ENCODE results near the gene ZSWIM6. TPM values are rescaled to one million over a fixed set of nuclear protein-coding genes. Genes with fewer than 3 reads are reported as not detected.

The ZSWIM6 gene
- total RNA-seq, 6 experiments from 2014 or later = 2.8 to 7.2 (median 4.1) TPM

- Histone ChIP-seq H3K4me1 (peaks cover 0 to under 1% (median 0%) of the 10 kb centered on the region in 4 donors), H3K27me3 (no peaks in the 10 kb centered on the region), H3K36me3 (no peaks in the 10 kb centered on the region), H3K9me3 (no peaks in the 10 kb centered on the region), H3K4me3 (no peak overlapping the region), H3K27ac (no peak overlapping the region)
- TF ChIP-seq CTCF (IDR thresholded peaks at IDR 0.05) = no peak
- TF ChIP-seq POLR2A (IDR thresholded peaks at IDR 0.05) = no peak
- ATAC-seq (no peak), DNase-seq (no peak)
- 91% methylated on average over 6 of the region's 6 CpGs for WGBS (ENCODE audit: insufficient coverage, low coverage, low lambda C conversion rate, missing lambda C conversion rate)
- intact Hi-C loops (cut with DNase I) = no loop called here
Observed at GRCh38 chr5:61414806-61415205, 82.7 kb downstream of the ZSWIM6 start.

GRCh38 chr5:61416010-61416409 lies 84.0 kb downstream of the ZSWIM6 start:
- no peak for ATAC-seq

GRCh38 chr5:61416420-61416819 lies 84.4 kb downstream of the ZSWIM6 start:
- no peak for DNase-seq
- no peaks in the 10 kb centered on the region for H3K27me3 ChIP-seq
- H3K36me3 ChIP-seq = no peaks in the 10 kb centered on the region
- no peak overlapping the region for H3K4me3 ChIP-seq
- intact Hi-C loops (cut with DNase I) = no loop called here
- H3K9me3 ChIP-seq = no peaks in the 10 kb centered on the region
- H3K4me1 ChIP-seq = no peaks in the 10 kb centered on the region
- H3K27ac ChIP-seq = no peak overlapping the region
- ATAC-seq = peak in 2 of 4 donors; percentile 18 to 48
- TF ChIP-seq CTCF (IDR thresholded peaks at IDR 0.05) (no peak), POLR2A (IDR thresholded peaks at IDR 0.05) (no peak)
- WGBS (ENCODE audit: insufficient coverage, low coverage, low lambda C conversion rate, missing lambda C conversion rate) = 88% methylated on average over 1 of the region's 1 CpG

More at GRCh38 chr5:61416010-61416409, 84.0 kb downstream of the ZSWIM6 start:
- Histone ChIP-seq H3K27me3 (no peaks in the 10 kb centered on the region), H3K27ac (no peak overlapping the region), H3K36me3 (no peaks in the 10 kb centered on the region), H3K4me1 (no peaks in the 10 kb centered on the region), H3K4me3 (no peak overlapping the region), H3K9me3 (no peaks in the 10 kb centered on the region)
- no peak for DNase-seq
- no peak for TF ChIP-seq POLR2A (IDR thresholded peaks at IDR 0.05)
- TF ChIP-seq CTCF (IDR thresholded peaks at IDR 0.05) = no peak
- intact Hi-C loops (cut with DNase I) = no loop called here
- 70% methylated on average over 5 of the region's 5 CpGs for WGBS (ENCODE audit: insufficient coverage, low coverage, low lambda C conversion rate, missing lambda C conversion rate)

- intact Hi-C loops (cut with DNase I) = no loop called here
- ATAC-seq (no peak), DNase-seq (no peak)
- Histone ChIP-seq H3K36me3 (no peaks in the 10 kb centered on the region), H3K4me1 (no peaks in the 10 kb centered on the region), H3K27me3 (no peaks in the 10 kb centered on the region), H3K4me3 (no peak overlapping the region), H3K27ac (no peak overlapping the region), H3K9me3 (no peaks in the 10 kb centered on the region)
- 69% methylated on average over 3 of the region's 3 CpGs for WGBS (ENCODE audit: insufficient coverage, low coverage, low lambda C conversion rate, missing lambda C conversion rate)
- TF ChIP-seq POLR2A (IDR thresholded peaks at IDR 0.05) (no peak), CTCF (IDR thresholded peaks at IDR 0.05) (no peak)
Observed at GRCh38 chr5:61417340-61417739, 85.3 kb downstream of the ZSWIM6 start.

- WGBS (ENCODE audit: insufficient coverage, low coverage, low lambda C conversion rate, missing lambda C conversion rate) = 63% methylated on average over 1 of the region's 1 CpG
Observed at GRCh38 chr5:61417851-61418250, 85.8 kb downstream of the ZSWIM6 start.

More at GRCh38 chr5:61417851-61418250, 85.8 kb downstream of the ZSWIM6 start:
- H3K36me3 ChIP-seq = no peaks in the 10 kb centered on the region
- DNase-seq = no peak
- no peaks in the 10 kb centered on the region for H3K27me3 ChIP-seq
- H3K27ac ChIP-seq = no peak overlapping the region
- intact Hi-C loops (cut with DNase I) = no loop called here
- no peaks in the 10 kb centered on the region for H3K9me3 ChIP-seq
- TF ChIP-seq POLR2A (IDR thresholded peaks at IDR 0.05) (no peak), CTCF (IDR thresholded peaks at IDR 0.05) (no peak)
- H3K4me1 ChIP-seq = no peaks in the 10 kb centered on the region
- H3K4me3 ChIP-seq = no peak overlapping the region
- ATAC-seq = no peak
